ENCODE results near the gene PVALEF.

Gene PVALEF

DNA sequence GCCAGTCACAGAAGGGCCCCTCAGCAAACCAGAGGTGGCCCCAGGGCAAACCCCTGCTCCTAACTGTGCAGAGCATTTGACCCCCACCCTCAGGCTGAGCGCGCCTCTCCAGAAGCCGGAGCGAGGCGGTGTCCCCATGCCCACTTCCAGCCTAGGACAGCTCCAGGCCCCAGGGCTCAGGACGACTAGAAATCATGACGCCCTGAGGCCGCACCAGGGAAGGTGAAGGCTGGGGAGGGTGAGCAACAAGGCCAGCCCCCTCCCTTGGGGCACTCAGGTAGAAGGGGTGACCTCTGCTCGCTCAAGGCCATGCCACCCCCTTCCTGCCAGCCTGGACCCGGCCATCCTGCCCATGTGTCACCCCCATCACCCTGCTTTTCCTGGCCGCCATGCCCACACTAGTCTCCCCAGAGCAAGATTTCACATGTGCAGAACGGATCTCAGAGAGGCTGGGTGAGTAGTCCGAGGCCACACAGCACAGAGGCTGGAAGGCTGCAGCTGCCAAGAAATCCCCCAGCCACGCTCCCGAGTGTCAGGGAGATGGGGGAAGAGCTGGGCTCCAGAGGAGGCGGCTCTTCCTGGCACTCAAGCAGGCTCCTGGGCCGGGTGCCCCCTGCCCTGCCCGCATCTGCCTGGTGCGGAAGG is 2.1 kb upstream of the PVALEF start:
- DNase-seq, result no peak

DNA sequence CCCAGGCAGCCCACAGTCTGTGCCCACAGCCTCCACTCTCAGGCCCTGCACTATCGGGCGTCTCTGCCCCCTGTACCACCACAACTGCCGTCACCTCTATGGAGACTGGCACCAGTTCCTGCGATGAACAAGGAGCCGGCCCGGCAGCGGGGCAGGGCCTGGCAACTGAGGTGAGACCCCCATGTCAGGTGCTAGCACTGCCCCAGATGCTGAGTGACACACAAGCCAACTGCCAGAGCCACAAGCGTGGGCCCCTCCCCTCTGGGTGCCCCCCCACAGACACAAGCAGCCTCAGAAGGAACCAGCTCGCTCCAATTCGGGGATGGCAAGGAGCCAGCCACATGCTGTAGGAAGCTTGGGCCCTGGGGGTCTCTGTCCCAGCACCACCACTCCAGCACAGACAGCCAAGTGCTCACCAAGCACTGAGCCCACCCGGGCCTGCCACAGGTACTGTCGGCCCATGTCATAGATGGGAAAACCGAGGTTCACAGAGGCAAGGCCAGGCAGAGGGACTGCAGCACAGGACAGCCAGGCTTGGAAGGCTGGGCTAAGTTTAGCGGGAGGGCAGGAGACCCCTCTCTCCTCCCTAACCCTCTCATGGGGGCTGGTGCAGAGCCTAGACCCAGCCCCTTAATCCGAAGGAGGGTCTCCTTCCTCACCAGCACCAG is 1.5 kb upstream of the PVALEF start:
- DNase-seq, result no peak

DNA sequence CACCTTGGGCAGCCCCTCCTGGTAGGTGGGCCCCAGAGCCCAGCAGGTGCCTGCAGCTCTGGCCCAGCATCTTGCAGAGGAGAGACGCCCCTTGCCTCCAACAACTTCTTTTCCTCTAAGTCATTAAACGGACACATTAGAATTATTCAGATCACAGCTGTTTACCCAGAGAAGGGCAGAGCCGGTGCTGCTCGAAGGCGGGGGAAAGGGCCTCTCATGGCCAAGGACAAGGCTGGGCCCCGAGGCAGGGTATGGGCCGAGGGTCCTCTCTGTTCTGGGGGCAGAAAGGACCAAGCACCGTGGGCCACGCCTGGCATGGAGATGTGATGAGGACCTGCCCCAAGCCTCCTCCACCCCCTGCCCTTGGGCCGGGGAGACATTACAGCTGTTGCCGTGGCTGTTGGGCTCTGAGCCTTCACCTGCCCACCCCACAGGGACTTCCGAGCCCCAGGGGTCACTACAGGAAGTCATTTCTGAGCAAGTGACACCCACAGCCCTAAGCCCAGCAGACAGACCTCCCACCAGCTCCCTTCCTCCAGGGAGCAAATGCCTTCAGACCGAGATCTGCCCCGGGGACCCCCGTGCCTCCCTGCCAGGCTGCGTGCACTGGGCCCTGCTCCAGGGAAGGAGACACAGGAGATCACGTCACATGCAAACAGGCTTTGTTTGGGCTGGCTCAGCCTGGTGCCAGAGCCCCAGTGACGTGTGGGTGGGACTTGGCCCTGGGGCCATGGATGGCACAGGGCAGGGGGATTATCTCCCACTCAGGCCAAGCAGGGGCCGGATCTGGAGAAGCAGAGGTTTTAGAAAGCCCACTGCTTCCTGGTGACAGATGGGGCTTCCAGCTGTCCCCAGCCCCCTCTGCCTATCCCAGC is 699 bp upstream of the PVALEF start:
- no peak for DNase-seq

DNA sequence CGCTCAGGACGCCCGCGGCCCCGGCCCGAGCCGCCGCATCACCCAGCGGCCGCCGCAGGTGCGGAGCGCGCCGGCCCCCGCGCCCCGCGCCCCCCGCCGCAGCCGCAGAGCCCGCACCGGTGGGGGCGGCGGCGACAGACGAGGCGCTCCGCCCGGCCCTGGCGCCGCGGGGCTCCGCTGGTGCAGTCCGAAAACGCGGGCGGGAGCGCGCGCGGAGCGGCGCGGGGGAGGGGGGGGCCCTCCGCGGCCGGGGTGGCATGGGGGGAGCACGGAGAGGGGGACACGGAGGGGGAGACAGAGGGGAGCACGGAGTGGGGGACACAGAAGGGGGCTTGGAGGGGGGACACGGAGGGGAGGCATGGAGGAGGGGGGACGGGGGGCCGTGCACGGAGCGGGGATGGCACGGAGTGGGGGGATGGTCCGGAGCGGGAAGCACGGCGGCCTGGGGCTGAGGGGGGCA is 756 bp downstream of the PVALEF start, which contains the start of gene AATK:
Gene AATK (minus strand): TSS at position 189 of the 460 bp plus-strand sequence. CDS start 229 bp downstream, outside the sequence.
- no peak for DNase-seq

DNA sequence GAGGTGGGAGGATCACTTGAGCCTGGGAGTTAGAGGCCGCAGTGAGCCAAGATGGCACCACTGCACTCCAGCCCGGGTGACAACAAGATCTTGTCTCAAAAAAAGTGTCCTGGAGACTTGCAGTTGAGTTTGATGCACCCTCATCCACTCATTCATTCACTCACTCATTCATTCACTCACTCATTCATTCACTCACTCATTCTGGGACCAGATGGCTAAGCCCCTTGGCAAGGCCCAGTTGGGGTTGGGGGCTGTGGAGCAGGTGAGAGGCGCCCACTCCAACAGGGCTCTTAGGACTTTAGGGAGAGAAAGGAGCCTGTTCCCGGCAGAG is 1.9 kb downstream of the PVALEF start:
- DNase-seq, result no peak

DNA sequence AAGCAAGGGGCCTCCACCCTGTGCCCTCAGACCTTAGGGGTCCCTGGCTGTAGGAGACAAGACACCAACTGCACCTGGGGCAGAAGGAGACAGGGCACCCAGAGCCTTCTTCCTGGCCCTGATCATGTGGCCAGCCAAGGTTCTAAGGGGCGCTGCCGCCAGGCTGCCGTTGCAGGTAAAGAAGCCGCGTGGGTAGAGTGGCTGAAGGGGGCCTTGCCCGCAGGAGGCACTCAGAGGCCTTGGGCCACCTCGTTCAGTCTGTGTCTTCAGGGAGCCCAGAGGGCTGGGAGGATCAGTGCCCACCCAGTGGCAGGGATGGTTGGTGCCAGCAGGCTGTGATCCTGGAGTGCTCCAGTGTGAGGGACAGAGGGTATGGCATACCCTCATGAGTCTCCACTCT is 2.3 kb downstream of the PVALEF start:
- no peak for DNase-seq

DNA sequence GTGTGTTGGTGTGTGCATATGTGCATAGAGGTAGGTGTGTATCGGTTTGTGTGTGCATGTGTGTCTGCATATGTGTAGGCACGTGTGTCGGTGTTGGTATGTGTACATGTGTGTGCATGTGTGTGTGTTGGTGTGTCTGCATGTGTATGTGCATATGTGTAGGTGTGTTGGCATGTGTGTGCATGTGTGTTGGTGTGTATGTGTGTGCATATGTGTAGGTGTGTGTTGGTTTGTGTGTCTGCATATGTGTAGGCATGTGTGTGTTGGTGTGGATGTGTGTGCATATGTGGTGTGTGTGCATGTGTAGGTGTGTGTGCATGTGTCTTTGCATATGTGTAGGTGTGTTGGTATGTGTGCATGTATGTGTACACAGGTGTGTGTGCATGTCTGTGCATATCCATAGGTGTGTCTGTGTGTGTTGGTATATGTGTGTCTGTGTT is 4.6 kb downstream of the PVALEF start:
- no peak for DNase-seq

DNA sequence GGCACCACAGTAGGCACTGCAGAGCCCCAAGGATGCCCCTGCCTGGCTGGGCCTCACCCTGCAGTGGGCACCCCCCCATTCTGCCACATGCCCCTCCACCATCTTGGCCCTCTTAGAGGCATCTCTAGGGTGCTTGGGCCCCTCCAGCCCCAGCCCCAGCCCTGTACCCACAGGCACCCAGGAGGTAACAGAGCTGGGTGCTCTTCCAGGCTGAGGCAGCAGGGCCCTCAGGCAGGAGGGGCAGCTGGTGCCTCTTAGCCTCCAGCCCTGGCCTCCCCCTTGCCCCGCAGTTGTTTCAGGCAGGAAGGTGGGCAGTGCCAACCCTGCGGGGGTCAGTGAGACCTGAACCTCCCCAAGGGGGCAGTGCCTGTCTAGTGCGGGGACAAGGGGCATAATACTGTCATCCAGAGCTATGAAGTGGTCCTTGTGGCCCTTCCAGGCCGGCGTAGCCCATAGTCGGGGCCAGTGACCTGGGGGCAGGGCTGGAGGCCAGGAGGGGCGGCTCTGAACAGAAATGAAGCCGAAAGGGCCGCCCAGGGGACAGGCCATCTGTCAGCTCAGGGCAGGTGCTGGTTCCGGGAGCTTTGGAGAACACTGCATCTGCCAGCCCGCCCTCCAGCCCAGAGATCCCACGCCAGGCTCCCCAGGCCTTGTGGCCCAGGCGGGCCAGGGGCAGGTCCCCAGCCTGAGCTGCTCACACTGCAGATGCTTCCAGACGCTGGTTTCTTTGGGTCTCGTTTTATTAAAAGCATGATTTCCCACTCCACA is 5.6 kb downstream of the PVALEF start:
- DNase-seq, result no peak

DNA sequence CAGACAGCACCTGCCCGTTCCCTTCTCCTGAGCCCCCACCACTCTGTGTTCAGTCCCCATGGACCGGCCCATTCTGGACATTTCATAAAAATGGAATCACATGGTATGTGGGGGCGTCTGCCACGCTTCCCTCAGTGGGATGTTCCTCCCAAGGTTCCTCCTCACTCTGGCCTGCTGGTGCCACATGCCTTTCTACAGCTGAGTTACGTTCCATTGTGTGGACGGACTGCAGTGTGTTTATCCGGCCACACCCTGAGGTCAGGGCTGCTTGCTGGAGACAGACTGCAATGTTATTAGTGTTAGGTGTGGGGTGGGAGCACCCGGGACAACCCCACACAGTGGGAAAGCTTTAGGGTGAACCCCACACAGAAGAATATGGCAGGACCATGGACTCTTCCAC is 6.6 kb downstream of the PVALEF start:
- DNase-seq, result no peak

DNA sequence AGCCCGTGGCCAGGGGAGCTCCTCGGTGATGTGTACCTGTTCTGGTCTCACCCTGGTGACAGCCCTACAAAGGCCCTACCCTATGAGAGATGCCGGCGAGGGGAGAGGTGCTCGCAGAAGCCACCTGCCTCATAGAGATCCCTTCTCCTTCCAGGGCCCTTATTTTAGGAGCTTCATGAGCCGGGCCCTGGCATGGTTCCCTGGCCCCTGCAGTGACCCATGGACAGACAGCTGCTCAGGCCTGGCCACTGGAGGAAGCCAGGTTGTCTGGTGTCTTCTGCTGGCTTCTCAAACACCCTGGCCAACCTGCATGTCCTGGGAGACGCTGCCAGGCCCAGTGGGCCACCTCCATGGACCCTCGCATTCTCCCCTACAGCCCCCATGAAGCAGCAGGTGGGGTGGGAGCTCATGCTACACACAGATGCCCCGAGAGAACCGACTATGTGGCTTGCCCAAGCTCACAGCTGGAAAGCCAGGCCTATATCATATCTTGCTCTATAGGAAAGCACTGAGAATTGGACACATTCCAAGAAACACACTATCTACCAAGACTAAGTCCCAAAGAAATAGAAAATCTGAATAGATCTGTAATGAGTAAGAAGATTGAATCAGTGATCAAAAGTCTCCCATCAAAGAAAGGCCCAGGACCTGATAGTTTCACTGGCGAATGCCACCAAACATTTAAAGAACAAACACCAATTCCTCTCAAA is 7.9 kb downstream of the PVALEF start:
- DNase-seq, result no peak

DNA sequence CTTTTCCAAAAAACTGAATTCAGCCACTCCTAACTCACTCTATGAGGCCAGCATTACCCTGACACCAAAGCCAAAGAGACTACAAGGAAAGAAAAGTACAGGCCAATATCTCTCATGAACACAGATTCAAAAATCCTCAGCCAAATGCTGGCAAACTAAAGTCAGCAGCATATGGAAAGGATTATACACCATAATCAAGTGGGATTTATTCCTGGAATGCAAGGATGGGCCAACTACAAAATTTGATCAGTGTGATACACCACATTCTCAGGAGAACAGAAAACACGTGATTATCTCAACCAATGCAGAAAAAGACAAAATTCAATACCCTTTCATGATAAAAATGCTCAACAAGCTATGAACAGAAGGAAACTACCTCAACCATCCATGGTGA is 8.5 kb downstream of the PVALEF start:
- DNase-seq, result no peak

DNA sequence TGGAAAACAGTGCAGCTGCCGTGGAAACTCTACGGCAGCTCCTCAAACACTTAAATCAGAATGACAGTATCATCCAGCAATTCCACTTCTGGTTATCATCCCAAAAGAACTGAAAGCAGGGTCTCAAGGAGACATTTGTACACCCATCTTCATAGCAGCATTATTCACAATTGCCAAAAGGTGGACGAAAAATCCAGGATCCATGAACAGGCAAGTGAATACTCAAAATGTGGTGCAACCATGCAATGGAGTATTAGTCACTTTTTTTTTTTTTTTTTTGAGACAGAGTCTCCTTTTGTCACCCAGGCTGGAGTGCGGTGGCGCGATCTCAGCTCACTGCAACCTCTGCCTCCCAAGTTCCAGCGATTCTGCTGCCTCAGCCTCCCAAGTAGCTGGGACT is 11.4 kb downstream of the PVALEF start:
- no peak for DNase-seq

DNA sequence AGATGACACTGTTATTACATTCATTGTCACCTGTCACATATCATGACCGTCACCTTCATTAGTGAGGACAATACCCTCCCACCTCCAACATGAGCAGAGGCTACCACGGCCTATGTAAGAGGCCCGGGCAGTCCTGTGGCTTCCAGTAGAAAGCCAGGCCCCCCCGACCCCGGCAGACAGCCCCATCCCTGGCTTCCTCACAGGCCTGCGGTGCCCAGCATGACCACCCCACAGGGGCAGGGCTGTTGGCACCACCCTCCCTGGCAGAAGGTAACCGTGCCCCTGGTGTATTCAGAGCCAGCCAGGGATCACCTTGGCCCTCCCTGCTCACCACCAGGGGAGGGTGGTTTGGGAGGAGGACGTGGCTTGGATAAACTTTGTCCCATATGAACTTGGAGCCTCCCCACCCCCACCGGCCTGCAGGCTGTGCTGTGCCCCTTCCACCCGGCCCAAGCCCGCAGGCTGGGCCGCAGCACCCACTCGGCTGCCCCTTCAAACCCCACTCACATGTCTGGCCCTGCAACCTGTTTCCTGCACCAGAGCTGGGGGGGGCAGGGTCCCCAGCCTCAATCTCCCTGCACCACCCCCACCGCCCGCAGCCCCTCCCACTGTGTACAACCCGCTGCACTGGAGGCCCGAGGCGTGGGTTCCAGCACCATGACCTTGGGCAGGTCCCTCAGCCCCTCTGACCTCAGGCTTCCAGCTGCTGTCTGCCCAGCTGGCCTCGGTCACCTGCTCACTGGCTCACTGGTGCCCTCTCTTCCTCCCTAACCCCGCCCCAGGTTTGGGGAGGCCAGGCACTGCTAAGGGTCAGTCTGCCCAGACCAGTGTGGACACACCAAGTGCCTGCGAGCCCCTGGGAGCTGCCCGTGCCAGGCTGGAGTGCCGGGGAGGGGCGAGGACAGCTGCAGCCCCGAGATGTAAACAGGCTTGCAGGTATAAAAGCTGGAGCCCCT is 13.1 kb downstream of the PVALEF start:
- no peak for DNase-seq

DNA sequence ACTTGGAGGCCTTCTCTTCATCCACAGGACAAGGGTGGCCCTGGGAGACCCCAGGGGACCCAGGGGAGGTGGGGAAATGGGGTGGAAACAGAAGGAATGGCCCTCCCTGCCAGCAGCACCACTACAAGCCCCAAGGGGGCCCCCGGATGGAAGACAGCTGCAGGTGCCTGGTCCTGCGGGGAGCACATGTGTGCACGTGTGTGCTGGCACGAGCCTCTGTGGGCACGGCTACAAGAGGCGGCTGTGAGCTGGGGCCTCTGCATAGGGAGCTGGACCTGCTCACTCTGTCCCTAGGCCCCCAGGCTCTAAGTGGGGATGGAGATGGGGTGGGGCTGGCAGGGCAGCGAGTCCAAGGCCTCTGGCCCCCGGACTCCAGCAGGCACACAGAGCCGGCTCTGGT is 13.9 kb downstream of the PVALEF start:
- no peak for DNase-seq

DNA sequence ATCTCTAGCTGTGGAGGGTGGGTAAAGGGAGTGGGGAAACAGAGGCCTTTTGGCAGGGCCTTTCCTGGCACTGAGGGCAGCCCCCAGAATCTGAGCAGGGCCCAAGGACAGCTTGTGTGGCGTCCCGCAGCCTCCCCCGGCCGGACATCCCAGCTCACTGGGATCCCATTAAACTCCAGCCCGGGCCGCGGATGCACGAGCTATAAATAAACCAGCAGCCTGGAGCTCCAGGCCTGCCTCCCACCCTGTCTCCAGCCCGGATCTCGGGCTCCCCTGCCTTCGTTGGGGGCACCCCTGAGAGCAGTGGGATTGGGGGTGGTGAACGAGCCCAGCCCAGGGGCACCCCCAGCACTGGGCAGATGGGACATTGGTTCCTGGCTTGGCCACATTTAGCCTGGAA is 14.6 kb downstream of the PVALEF start:
- DNase-seq, result no peak

DNA sequence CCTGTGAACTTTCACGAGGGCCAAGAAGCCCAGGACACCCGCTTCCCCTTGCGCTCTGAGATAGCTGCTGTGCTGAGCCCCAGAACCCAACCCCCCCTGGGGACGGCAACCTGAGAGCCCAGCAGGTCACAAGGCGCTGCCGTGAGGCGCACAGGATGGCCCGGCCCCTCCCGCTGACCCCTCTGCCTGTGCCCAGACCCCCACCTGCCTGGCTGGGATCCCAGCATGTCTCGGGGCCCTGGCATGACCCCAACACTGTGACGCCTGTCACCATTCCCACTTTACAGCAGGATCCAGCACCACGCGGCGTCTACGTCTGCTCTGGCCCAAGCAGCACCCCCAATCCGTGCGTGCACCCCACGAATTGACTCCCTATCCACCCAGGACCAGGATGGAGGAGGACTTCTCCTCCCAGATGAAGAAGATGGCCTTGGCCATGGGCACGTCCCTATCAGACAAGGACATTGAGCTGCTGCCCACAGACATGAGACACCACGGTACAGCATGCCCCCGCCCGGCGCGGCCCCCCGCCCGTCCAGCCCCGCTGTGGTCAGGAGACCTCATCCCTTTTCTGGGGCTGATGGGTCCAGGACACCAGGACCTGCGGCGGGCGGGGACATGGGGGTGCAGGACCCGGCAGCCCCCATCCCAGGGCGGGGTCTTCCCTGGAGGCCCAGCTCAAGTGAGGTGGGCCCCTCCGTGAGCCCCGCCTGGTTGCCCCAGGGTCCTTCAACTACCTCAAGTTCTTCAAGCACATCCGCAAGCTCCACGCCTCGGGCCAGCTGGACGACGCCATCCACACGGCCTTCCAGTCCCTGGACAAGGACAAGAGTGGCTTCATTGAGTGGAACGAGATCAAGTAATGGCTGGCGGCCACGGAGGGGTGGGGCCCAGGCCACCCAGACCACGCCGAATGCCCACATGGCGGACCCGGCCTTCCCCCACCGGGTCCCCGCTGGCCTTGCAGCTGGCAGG is 15.8 kb downstream of the PVALEF start:
- DNase-seq, result no peak

DNA sequence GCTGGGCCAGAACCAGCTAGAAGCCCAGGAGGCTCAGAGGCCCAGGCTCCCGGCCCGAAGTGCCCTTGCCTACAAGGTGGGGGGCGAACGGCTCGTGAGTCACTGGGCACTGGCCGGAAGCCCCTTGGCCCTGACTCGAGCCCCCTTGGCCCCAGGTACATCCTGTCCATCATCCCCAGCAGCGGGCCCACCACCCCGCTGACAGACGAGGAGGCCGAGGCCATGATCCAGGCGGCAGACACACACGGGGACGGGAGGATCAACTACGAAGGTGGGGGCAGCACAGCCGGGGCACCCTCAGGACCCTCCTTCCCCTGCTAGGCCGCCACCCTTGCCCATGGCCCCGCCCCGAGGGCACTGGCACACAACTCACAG is 16.5 kb downstream of the PVALEF start:
- no peak for DNase-seq

DNA sequence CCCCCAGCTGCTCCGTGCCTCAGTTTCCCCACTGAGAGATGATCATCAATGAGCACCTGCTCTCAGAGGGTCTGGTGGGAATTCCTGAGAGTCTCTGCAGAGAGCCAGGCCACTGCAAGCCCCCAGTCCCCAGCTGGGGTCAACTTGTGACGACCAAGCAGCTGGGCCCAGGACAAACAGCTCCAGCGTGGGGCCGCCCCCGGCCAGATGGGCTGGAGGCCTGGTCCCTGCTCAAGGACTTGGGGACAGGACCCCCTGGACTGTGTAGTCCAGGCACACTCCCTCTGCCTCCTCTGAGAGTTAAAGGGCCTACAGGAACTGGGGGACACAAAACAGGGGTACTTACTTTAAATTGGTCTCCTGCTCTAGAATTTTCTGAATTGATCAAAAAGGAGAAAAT is 17.3 kb downstream of the PVALEF start:
- no peak for DNase-seq

DNA sequence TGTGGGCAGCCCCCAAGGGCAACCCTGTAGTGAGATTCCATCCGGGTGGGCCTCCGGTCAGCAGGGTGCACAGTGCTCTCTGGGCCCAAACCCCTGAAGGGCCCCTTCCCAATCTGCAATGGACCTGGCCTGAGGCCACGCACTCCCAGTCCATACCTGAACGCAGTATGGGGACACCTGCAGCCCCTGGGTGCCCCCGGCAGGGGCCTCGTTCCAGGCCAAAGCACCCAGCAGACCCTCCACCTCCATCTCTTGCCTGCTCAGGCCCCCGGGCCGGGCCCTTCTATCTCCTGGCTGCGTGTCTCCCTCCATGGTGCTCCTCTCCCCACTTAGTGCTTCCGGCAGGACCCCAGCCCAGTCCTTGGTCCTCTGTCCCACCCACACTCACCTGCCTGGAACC is 18.0 kb downstream of the PVALEF start:
- DNase-seq, result no peak

DNA sequence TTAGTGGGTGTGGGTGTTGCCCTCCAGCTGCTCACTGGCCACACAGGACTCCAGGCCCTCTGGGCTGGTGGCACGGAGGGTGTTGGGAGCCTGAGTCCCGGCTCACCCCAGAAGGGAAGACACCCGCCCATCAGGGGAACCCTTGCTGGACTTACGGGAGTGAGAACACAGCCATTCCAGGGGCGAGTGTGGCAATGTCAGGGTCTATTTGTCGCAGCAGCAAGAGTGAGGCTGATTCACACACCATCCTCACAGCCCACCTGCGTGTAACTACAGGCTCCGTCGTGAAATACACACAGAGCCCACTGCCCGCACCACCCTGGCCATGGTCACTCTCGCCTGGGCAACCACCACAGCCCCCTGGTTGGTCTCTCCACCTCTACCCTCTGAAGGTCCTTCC is 18.5 kb downstream of the PVALEF start:
- DNase-seq, result no peak
